GM21529 (cell line): ENCODE results near the gene SAP130.
"Not testable (repeated sequence)": the region's sequence is repeated elsewhere in the genome, so short reads cannot be mapped to it uniquely, and the experiment has no call there.

Experiments used
- ATAC-seq: cut with Tn5 transposase; IDR thresholded peaks from one replicate; pipeline ENCODE4 v1.9.1; 2021; ENCODE audit not compliant: unreplicated experiment

Gene SAP130

DNA sequence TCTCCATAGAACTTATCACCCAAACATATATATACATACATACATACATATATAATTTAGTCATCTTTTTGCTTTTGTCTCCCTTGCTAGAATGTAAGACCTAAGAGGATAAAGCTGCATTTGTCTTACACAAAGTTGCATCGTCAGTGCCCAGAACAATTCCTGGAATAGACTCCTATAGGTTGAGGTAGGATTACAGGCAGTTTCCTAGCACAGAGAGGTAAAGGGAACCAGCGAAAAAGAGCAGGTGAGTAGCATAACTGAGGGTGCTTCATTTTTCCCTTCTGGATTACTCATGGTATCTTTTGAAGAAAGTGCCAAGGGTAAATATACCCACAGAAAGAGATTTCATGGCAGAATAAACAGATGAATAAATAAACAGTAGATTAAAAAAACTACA is 74.0 kb downstream of the SAP130 start:
- no peak for ATAC-seq

DNA sequence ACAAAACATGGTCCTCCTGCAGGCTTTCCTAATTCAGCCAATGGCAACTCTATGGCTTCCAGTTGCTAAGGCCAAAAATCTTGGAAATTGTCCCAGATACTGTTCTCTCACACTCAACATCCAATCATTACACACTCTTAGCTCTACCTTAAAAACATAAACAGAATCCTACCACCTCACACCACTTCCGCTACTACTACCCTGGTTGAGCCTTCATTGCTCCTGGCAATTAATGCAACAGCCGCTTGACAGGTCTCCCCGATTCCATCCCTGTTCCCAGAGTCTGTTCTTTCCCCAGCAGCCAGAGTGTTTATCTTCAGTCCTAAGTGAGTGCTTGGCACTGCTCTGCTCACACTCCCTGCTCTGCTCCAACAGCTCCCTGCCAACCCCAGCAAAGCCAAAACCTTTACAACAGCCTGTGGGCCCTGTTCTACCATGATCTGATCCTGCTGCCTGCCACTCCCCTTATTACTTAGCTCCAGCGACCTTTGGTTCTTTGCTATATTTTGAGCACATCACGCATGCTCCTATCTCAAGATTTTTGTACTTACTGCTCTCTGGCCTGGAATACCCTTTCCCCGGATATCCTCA is 74.6 kb downstream of the SAP130 start:
- ATAC-seq = no peak

DNA sequence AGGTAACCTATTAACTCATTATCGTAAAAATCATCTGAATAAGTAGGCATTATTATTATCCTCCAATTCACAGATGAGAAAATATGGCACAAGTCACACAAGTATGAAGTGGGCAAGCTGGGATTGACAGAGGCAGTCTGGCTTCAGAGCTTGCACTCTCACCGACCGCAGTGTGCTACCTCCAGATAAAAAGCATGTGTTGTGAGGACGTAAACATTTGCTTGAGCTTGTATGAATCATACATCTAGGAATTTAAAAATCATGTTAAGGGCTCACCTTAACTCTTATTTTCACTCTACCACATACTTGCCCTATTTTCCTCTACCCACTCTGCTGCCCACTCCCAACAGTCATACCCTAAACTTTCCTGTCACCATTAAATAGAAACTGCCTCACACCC is 76.8 kb downstream of the SAP130 start:
- no peak for ATAC-seq

- ATAC-seq = no peak
Measured at GRCh38 chr2:127950264-127950663, 77.6 kb downstream of the SAP130 start.

DNA sequence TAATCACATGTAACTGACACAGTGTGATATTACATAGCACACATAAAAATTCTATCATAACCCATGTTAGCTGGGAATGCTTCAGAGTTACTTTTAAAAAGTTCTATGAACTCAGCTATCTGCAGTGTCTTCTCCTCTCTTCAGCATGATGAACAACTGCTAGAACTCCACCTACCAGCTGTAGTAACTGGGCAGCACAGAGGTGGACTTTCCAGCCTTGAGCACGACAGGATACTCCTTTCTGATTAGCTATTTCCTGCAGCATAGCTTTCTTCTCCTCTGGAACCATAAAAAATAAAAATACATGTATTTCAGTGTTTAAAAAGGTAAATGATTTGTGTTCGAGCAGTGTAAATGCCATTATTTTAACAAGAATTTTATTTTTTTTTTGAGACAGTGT is 82.6 kb downstream of the SAP130 start:
- ATAC-seq = no peak

DNA sequence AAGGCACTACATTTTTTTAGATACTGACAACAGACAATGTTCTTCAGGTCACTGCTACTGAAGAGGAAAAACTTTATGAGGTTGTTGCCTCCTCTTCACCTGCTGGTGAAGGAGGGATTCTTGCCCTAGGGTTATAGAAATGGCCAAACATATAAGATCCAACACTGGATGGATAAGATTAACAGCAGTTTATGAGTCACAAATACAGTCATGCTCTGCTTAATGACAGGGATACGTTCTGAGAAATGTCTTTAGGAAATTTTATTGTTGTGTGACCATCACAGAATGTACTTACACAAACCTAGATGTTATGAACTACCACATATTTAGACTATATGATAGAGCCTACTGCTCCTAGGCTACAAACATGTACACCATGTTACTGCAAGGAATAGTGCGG is 84.7 kb downstream of the SAP130 start:
- no peak for ATAC-seq

DNA sequence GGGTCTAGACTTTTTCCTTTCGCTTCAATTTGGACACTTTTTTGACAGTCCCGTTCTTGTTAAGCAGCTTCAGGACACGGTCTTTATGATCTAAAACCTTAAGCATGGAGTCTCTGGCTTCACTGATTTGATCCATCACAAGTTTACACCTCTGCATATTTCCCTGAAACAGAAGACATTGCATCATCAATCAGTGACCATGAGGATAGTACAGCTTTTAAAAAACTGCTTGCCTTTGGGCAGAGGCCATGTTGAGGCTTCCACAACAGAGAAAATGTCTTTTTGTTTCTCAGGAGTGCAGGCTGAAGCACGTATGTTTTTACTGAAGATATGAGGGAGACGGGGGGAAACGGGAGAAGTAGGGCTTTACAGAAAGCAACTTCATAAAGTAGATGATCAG is 85.9 kb downstream of the SAP130 start:
- no peak for ATAC-seq

DNA sequence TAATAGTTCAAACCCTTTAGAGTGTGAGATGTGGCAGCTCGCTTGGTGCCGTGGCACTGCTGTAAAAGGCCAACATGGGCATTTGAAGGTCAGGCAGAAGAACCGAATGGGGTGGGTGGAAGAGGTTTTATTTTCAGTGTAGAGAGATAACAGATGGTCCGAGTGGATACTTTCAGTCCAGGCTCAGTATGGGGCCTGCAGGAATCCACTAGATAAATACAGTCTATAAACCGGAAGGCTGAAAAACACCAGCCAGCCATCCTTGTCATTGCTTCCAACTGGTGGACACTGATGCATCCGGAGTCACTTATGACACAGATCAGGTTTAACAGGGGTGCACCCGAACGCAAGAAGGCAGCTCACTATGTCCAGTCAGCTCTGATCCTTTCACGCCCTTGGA is 86.4 kb downstream of the SAP130 start:
- no peak for ATAC-seq

- no peak for ATAC-seq
Measured at GRCh38 chr2:127940641-127941040, 87.2 kb downstream of the SAP130 start.

- no peak for ATAC-seq
Measured at GRCh38 chr2:127935337-127935736, 92.5 kb downstream of the SAP130 start.

DNA sequence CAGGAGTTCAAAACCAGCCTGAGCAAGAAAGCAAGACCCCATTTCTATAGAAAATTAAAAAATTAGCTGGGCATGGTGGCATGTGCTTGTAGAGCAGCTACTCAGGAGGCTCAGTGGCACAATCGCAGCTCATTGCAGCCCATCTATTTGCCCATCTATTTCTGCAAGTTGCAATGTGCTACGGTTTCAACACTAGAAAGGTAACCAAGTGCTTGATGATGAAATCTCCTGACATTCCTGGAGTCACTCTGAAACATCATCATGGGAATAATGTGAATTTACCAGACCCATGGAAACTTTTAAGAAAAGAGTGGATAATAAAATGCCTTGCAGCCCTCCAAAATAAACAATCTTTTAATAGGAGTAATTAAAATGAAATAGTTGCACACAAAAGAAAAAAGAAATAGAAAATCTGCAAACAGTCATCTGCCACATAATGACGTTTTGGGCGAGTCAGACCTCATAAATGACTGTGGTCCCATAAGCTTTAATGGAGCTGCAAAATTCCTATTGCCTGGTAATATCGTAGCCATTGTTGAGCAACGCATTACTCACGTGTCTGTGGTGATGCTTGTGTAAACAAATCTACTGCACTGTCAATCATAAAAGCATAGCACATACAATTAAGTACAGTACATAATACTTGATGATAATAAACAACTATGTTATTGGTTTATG is 95.5 kb downstream of the SAP130 start:
- no peak for ATAC-seq

- no peak for ATAC-seq
Measured at GRCh38 chr2:127929449-127929848, 98.4 kb downstream of the SAP130 start.

DNA sequence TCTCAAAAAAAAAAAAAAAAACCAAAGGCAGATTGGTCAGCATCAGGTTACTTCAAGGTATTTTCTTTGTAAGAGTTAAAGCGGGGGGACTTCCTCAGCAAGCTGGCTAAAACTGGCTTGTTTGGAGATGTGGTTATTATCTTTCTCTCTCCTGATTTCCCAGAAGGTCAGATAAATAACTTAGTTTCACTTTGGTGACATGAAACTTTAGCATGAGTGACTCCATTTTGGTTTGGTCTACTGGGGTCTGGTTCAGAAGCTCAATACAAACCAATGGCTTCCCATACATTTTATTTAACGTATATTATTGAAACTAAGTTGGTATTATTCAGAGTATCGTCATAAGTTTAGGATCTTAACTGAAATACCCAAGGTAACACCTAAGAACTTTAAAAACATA is 100.5 kb downstream of the SAP130 start:
- ATAC-seq = no peak

DNA sequence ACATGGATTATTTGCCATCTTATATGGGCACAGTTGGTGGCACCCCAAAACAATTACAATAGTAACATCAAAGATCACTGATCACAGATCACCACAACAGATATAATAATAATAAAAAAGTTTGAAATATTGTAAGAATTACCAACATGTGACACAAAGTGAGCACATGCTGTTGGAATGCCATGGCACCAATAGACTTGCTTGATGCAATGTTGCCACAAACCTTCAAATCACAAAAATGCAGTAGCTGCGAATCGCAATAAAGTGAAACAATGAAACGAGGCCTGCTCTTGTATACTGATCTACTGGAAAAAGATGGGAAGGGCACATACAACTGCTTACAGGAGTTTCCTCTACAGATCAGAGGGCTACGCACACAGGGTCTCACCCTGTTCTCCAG is 109.9 kb downstream of the SAP130 start:
- no peak for ATAC-seq

DNA sequence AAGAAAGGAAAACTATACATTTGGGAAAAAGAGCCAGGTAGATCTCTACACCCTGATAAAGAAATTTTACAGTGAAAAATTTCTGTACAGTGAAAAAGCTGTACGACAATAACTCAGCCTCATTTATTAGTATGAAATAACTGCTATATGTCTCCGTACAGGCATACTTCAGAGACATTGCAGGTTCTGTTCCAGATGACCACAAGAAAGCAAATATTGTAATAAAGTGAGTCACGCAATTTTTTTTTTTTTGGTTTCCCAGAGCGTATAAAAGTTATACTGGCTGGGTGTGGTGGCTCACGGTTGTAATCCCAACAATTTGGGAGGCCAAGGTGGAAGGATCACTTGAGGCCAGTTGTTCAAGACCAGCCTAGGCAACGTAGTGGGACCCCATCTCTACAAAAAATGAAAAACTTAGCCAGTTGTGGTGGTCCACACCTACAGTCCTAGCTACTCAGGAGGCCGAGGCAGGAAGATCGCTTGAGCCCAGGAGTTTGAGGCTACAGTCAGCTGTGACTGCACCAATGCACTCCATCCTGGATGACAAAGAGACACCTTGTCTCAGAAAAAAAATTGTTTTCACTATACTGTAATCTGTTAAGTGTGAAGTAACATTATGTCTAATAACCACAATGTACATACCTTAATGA is 113.9 kb downstream of the SAP130 start:
- ATAC-seq = no peak

DNA sequence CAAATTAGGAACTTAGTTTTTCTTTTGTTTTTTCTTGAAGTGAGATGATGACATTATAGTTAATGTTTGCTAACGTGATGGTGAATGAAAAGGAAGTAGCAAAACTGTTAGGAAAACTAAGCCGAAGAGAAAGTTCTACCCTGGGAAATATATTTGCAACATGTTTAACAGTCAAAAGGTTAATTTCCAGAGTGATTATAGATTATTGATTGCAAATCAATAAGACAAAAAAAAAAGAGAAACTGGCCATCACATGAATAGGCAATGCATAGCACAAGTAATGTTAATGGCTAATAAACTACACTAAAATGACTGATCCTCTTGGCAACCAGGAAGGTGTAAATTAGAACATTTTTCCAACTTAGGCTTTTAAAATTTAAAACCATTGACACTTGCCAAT is 116.1 kb downstream of the SAP130 start:
- ATAC-seq = no peak

DNA sequence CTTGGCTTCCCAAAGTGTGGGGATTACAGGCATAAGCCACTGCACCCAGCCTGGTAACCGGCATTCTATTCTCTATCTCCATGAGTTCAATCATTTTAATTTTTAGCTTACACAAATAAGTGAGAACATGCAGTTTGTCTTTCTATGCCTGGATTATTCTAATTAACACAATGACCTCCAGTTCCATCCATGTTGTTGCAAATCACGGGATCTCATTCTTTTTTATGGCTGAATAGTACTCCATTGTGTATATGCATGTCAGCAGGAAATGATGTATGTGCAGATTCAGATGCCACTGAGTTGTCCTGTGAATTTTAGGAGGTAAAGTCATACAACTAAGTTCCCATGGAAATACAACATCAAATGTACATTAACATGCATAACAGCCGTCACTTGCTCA is 117.4 kb downstream of the SAP130 start:
- ATAC-seq = no peak

GRCh38 chr2:127909019-127909418 is 118.8 kb downstream of the SAP130 start:
- ATAC-seq = no peak

GRCh38 chr2:127907733-127908400 is 120.0 kb downstream of the SAP130 start:
- ATAC-seq = not testable (repeated sequence)

- no peak for ATAC-seq
Measured at GRCh38 chr2:127906206-127906926, 121.5 kb downstream of the SAP130 start.

- no peak for ATAC-seq
Measured at GRCh38 chr2:127901339-127902056, 126.4 kb downstream of the SAP130 start.
